Parathyroid adenoma (tissue), 2 donors: Measurements from ENCODE around the gene ZNF133.
"Not testable (repeated sequence)": the region's sequence is repeated elsewhere in the genome, so short reads cannot be mapped to it uniquely, and the experiment has no call there.

Experiments used
- H2AFZ ChIP-seq: fragments of 300-600 bp; sonication (generic); one replicate; pipeline ENCODE4 v1.7.0; 2017; ENCODE audit warnings: antibody characterized with exemption, mild to moderate bottlenecking
- H3K27ac ChIP-seq: fragments of 300-600 bp; sonication (generic); one replicate; pipeline ENCODE4 v1.7.0; 2017
- H3K27me3 ChIP-seq: fragments of 300-600 bp; sonication (generic); one replicate; pipeline ENCODE4 v1.7.0; 2017; ENCODE audit warnings: low read length; ENCODE audit not compliant: control insufficient read depth, insufficient read depth
- H3K36me3 ChIP-seq: fragments of 300-600 bp; sonication (generic); one replicate; pipeline ENCODE4 v1.7.0; 2017; ENCODE audit warnings: low read length; ENCODE audit not compliant: control insufficient read depth, insufficient read depth
- H3K4me1 ChIP-seq: fragments of 300-600 bp; sonication (generic); one replicate; pipeline ENCODE4 v1.7.0; 2017; ENCODE audit warnings: control low read depth
- H3K4me2 ChIP-seq: fragments of 300-600 bp; sonication (generic); one replicate; pipeline ENCODE4 v1.7.0; 2017; ENCODE audit warnings: low read length
- H3K4me3 ChIP-seq: fragments of 300-600 bp; sonication (generic); one replicate; pipeline ENCODE4 v1.7.0; 2017; ENCODE audit warnings: low read depth, low read length
- H3K79me2 ChIP-seq: fragments of 300-600 bp; sonication (generic); one replicate; pipeline ENCODE4 v1.7.0; 2017; ENCODE audit warnings: control low read depth
- H3K9ac ChIP-seq: fragments of 300-600 bp; sonication (generic); one replicate; pipeline ENCODE4 v1.7.0; 2017; ENCODE audit warnings: mild to moderate bottlenecking
- H3K9me3 ChIP-seq: fragments of 300-600 bp; sonication (generic); one replicate; pipeline ENCODE4 v1.7.0; 2017; ENCODE audit warnings: low read length; ENCODE audit not compliant: control insufficient read depth
- CTCF ChIP-seq: fragments of 300-600 bp; sonication (generic); IDR thresholded peaks from one replicate; pipeline ENCODE4 v1.7.0; 2017; ENCODE audit warnings: antibody characterized with exemption, mild to moderate bottlenecking
- donor health status: primary hyperparathyroidism.

Gene ZNF133

GRCh38 chr20:18287915-18288748 is at the start of gene ZNF133:
Gene ZNF133 (plus strand): TSS chr20:18288527. CDS start chr20:18305687, 17,160 bp downstream.
- TF ChIP-seq CTCF, result no peak

GRCh38 chr20:18240997-18241396 is 47.3 kb upstream of the ZNF133 start:
- Histone ChIP-seq H3K4me3 (no peak overlapping the region), H2AFZ (no peak overlapping the region)
- no peak for TF ChIP-seq CTCF

More at GRCh38 chr20:18287915-18288748, at the start of gene ZNF133:
- peaks cover 35% of the 10 kb centered on the region for H3K79me2 ChIP-seq
- no peak within 1 kb of the TSS for H3K9ac ChIP-seq
- H3K4me3 ChIP-seq, result peak within 1 kb of the TSS; percentile 76
- no peaks in the 10 kb centered on the region for H3K9me3 ChIP-seq
- H2AFZ ChIP-seq, result peak within 1 kb of the TSS; percentile 98
- H3K27me3 ChIP-seq, result no peaks in the 10 kb centered on the region
- H3K36me3 ChIP-seq, result no peaks in the 10 kb centered on the region
- peak within 1 kb of the TSS; percentile 94 for H3K27ac ChIP-seq
- H3K4me2 ChIP-seq, result peak within 1 kb of the TSS; percentile 85
- H3K4me1 ChIP-seq, result peaks cover 9% of the 10 kb centered on the region

GRCh38 chr20:18243802-18244201 is 44.5 kb upstream of the ZNF133 start:
- no peaks in the 10 kb centered on the region for H3K4me1 ChIP-seq
- no peak overlapping the region for H3K4me2 ChIP-seq
- TF ChIP-seq CTCF, result no peak

More at GRCh38 chr20:18240997-18241396, 47.3 kb upstream of the ZNF133 start:
- Histone ChIP-seq H3K4me1 (no peaks in the 10 kb centered on the region), H3K27me3 (no peaks in the 10 kb centered on the region), H3K9me3 (no peaks in the 10 kb centered on the region), H3K79me2 (no peaks in the 10 kb centered on the region), H3K27ac (no peak overlapping the region), H3K4me2 (no peak overlapping the region), H3K36me3 (no peaks in the 10 kb centered on the region), H3K9ac (no peak overlapping the region)

GRCh38 chr20:18248545-18248944 is 39.8 kb upstream of the ZNF133 start:
- not testable (repeated sequence) for H3K4me3 ChIP-seq, H3K36me3 ChIP-seq, H3K27me3 ChIP-seq, H3K9ac ChIP-seq, H3K4me2 ChIP-seq, H2AFZ ChIP-seq, H3K4me1 ChIP-seq, H3K9me3 ChIP-seq, H3K27ac ChIP-seq, H3K79me2 ChIP-seq

More at GRCh38 chr20:18243802-18244201, 44.5 kb upstream of the ZNF133 start:
- Histone ChIP-seq H2AFZ (no peak overlapping the region), H3K9me3 (no peaks in the 10 kb centered on the region), H3K27me3 (no peaks in the 10 kb centered on the region), H3K9ac (no peak overlapping the region), H3K36me3 (no peaks in the 10 kb centered on the region), H3K27ac (no peak overlapping the region), H3K4me3 (no peak overlapping the region), H3K79me2 (no peaks in the 10 kb centered on the region)

GRCh38 chr20:18250217-18250616 is 38.1 kb upstream of the ZNF133 start:
- H3K79me2 ChIP-seq, result no peaks in the 10 kb centered on the region
- no peak overlapping the region for H3K4me3 ChIP-seq
- no peaks in the 10 kb centered on the region for H3K36me3 ChIP-seq
- TF ChIP-seq CTCF, result no peak
- no peaks in the 10 kb centered on the region for H3K9me3 ChIP-seq
- H2AFZ ChIP-seq, result no peak overlapping the region
- no peak overlapping the region for H3K9ac ChIP-seq
- H3K27me3 ChIP-seq, result no peaks in the 10 kb centered on the region
- H3K4me1 ChIP-seq, result no peaks in the 10 kb centered on the region
- H3K27ac ChIP-seq, result no peak overlapping the region
- no peak overlapping the region for H3K4me2 ChIP-seq
